H9 (cell line): ENCODE measurements around the gene RCN2. TPM values are rescaled to one million over a fixed set of nuclear protein-coding genes. Genes with fewer than 3 reads are reported as not detected.

Experiments
- DNase-seq: peaks from one replicate; pipeline ENCODE4 v3.0.0-alpha.2; 2017
- H2AFZ ChIP-seq: one replicate; pipeline ENCODE4 v1.6.1; 2013; ENCODE audit warnings: mild to moderate bottlenecking, low read length, control low read depth, moderate library complexity
- H2AK5ac ChIP-seq: 2 replicates; pipeline ENCODE4 v1.6.1; 2013; ENCODE audit warnings: low read length, control low read depth, mixed read lengths; ENCODE audit not compliant: insufficient read length
- H2BK120ac ChIP-seq: one replicate; pipeline ENCODE4 v1.6.1; 2013; ENCODE audit warnings: low read depth, mild to moderate bottlenecking, low read length, control low read depth, inconsistent platforms; ENCODE audit not compliant: poor library complexity, severe bottlenecking
- H2BK12ac ChIP-seq: 2 replicates; pipeline ENCODE4 v1.6.1; 2013; ENCODE audit warnings: low read length, control low read depth, mixed read lengths, low read depth; ENCODE audit not compliant: insufficient read length
- H2BK15ac ChIP-seq: 2 replicates; pipeline ENCODE4 v1.6.1; 2013; ENCODE audit warnings: low read depth, low read length, control low read depth
- H2BK20ac ChIP-seq: one replicate; pipeline ENCODE4 v1.6.1; 2013; ENCODE audit warnings: low read depth, mild to moderate bottlenecking, low read length, control low read depth, inconsistent platforms; ENCODE audit not compliant: poor library complexity, severe bottlenecking
- H2BK5ac ChIP-seq: 2 replicates; pipeline ENCODE4 v1.6.1; 2013; ENCODE audit warnings: low read length, control low read depth, mixed read lengths; ENCODE audit not compliant: insufficient read length
- H3K14ac ChIP-seq: 2 replicates; pipeline ENCODE4 v1.6.1; 2013; ENCODE audit warnings: low read length, control low read depth; ENCODE audit not compliant: insufficient read depth
- H3K18ac ChIP-seq: 2 replicates; pipeline ENCODE4 v1.6.1; 2013; ENCODE audit warnings: low read depth, mild to moderate bottlenecking, mixed read lengths, low read length, control low read depth; ENCODE audit not compliant: insufficient read length
- H3K23ac ChIP-seq: 2 replicates; pipeline ENCODE4 v1.6.1; 2013; ENCODE audit warnings: low read length, control low read depth, mixed read lengths, low read depth; ENCODE audit not compliant: insufficient read length
- H3K23me2 ChIP-seq: 2 replicates; pipeline ENCODE4 v1.6.1; 2013; ENCODE audit warnings: low read depth, mild to moderate bottlenecking, mixed read lengths, low read length, control low read depth; ENCODE audit not compliant: insufficient read length, poor library complexity, severe bottlenecking
- H3K27ac ChIP-seq: 2 replicates; pipeline ENCODE4 v1.5.1; 2013; ENCODE audit warnings: low read length, control low read depth, mixed read lengths, low read depth; ENCODE audit not compliant: insufficient read length
- H3K27me3 ChIP-seq: 2 replicates; pipeline ENCODE4 v1.6.1; 2013; ENCODE audit warnings: low read length, control low read depth, inconsistent platforms; ENCODE audit not compliant: insufficient read depth
- H3K4ac ChIP-seq: 2 replicates; pipeline ENCODE4 v1.6.1; 2013; ENCODE audit warnings: low read depth, mild to moderate bottlenecking, control low read depth, inconsistent platforms, low read length, moderate library complexity
- H3K4me1 ChIP-seq: 2 replicates; pipeline ENCODE4 v1.6.1; 2013; ENCODE audit warnings: low read length, control low read depth, inconsistent platforms; ENCODE audit not compliant: insufficient read depth
- H3K4me2 ChIP-seq: 2 replicates; pipeline ENCODE4 v1.6.1; 2013; ENCODE audit warnings: low read length, control low read depth, mixed read lengths; ENCODE audit not compliant: insufficient read length, insufficient read depth
- H3K56ac ChIP-seq: 2 replicates; pipeline ENCODE4 v1.6.1; 2013; ENCODE audit warnings: low read depth, mild to moderate bottlenecking, mixed read lengths, low read length, control low read depth; ENCODE audit not compliant: insufficient read length
- H3K79me1 ChIP-seq: 2 replicates; pipeline ENCODE4 v1.6.1; 2013; ENCODE audit warnings: low read depth, mild to moderate bottlenecking, moderate library complexity, low read length, control low read depth, inconsistent platforms; ENCODE audit not compliant: insufficient read depth, poor library complexity, severe bottlenecking
- H3K79me2 ChIP-seq: 2 replicates; pipeline ENCODE4 v1.6.1; 2013; ENCODE audit warnings: low read length, control low read depth, inconsistent platforms; ENCODE audit not compliant: insufficient read depth
- H3K9ac ChIP-seq: 2 replicates; pipeline ENCODE4 v1.6.1; 2013; ENCODE audit warnings: low read length, control low read depth, mixed read lengths; ENCODE audit not compliant: insufficient read length; ENCODE audit errors: extremely low read depth
- H3K9me3 ChIP-seq: one replicate; pipeline ENCODE4 v1.6.1; 2013; ENCODE audit warnings: low read depth, low read length, inconsistent platforms; ENCODE audit not compliant: control insufficient read depth
- H3T11ph ChIP-seq: one replicate; pipeline ENCODE4 v1.6.1; 2013; ENCODE audit warnings: mild to moderate bottlenecking, low read length, control low read depth, inconsistent platforms
- H4K20me1 ChIP-seq: one replicate; pipeline ENCODE4 v1.6.1; 2013; ENCODE audit not compliant: control insufficient read depth, insufficient read length, insufficient read depth
- H4K5ac ChIP-seq: 2 replicates; pipeline ENCODE4 v1.6.1; 2013; ENCODE audit warnings: low read depth, mild to moderate bottlenecking, mixed read lengths, low read length, control low read depth; ENCODE audit not compliant: insufficient read length
- H4K8ac ChIP-seq: replicated peaks from 2 replicates; pipeline ENCODE4 v1.6.1; 2013; ENCODE audit warnings: low read length, control low read depth, mixed read lengths, low read depth; ENCODE audit not compliant: insufficient read length
- H4K91ac ChIP-seq: 2 replicates; pipeline ENCODE4 v1.6.1; 2013; ENCODE audit warnings: low read depth, mild to moderate bottlenecking, moderate library complexity, mixed read lengths, low read length, control low read depth; ENCODE audit not compliant: insufficient read length
- H3K27ac Mint-ChIP-seq, 3 experiments: 2 replicates in 2 of 3; 3 replicates in 1 of 3; pipeline ENCODE4 v1.8.0; 2020 to 2021; ENCODE audit warnings: mixed read lengths in 3 of 3, mild to moderate bottlenecking in 1 of 3, moderate library complexity in 1 of 3
- H3K27me3 Mint-ChIP-seq: 2 replicates; pipeline ENCODE4 v1.8.0; 2021; ENCODE audit warnings: low read depth, mild to moderate bottlenecking, moderate library complexity, mixed read lengths
- H3K36me3 Mint-ChIP-seq, 3 experiments: 2 replicates in 2 of 3; 3 replicates in 1 of 3; pipeline ENCODE4 v1.8.0; 2020 to 2021; ENCODE audit warnings: low read depth in 3 of 3, mixed read lengths in 3 of 3; ENCODE audit not compliant: insufficient read depth in 1 of 3
- H3K4me1 Mint-ChIP-seq, 2 experiments: 2 replicates each; pipeline ENCODE4 v1.8.0; 2020; ENCODE audit warnings: mixed read lengths in 2 of 2
- H3K4me3 Mint-ChIP-seq, 2 experiments: 2 replicates in 1 of 2; 3 replicates in 1 of 2; pipeline ENCODE4 v1.8.0; 2020 to 2021; ENCODE audit warnings: mild to moderate bottlenecking in 2 of 2, mixed read lengths in 2 of 2, moderate library complexity in 1 of 2
- H3K9me3 Mint-ChIP-seq, 2 experiments: 2 replicates in 1 of 2; 3 replicates in 1 of 2; pipeline ENCODE4 v1.8.0; 2020; ENCODE audit warnings: mild to moderate bottlenecking in 2 of 2, mixed read lengths in 2 of 2, moderate library complexity in 1 of 2
- WGBS: extraction: QIAGEN DNeasy Blood & Tissue Kit; methylation state at CpG from one replicate; pipeline ENCODE4 v1.1.7; 2013; ENCODE audit warnings: missing lambda C conversion rate, low lambda C conversion rate, mixed read lengths; ENCODE audit not compliant: insufficient read length; ENCODE audit errors: extremely low coverage; 5-methylcytosine and 5-hydroxymethylcytosine counted together
- total RNA-seq: library from RNA; stranded (reverse); gene quantifications from 2 replicates; pipeline ENCODE4 v1.2.1, GENCODE V29; 2021
- TF ChIP-seq, protein P1 (sequence below): fragments of 200-600 bp; sonication (generic); conservative IDR thresholded peaks from 3 replicates; pipeline ENCODE4 v1.8.0; 2021; ENCODE audit warnings: antibody characterized with exemption, mild to moderate bottlenecking

Gene RCN2
- total RNA-seq, 1 experiment from 2014 or later, result 139 TPM

DNA sequence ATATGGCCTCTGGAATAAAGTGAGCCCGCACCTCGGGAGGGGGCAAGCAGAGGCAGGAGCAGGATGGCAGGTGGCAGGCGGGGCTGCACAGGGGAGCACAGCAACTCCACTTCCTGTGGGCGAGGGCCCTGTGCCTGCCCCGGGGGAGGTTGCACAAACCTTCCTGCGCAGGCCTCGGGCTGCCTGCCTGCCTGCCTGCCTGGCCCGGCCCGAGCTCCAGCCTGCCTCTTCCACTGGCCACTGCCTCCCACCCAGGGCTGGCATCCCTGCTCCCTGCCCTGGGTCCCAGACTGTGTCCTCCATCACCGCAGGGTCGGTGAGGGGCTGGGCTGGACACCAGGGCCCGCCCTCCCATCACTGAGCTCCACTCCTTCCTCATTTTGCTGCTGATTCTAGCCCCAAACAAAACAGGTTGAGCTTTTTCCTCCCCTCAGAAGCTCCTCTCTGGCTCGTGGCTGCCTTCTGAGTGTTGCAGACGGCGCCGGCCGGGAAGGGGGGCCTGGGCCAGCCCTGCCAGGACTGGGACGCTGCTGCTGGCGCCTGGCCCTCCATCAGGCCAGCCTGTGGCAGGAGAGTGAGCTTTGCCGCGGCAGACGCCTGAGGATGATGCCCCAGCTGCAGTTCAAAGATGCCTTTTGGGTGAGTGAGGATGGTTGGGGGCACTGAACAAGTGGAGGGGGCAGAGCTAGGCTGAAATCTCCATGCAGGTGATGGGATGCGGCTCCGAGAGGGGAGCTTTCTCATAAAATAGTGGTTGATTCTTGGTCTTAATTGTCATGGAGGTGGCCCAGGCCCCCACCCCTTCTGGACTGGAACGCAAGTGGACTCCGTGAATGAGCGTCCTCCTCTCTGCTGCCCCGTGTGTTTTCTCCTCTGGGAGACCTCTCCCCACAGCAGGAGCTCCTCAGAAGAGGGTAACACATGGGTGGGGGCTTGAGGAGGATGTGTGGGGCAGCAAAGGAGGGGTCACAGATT is 63.7 kb downstream of the RCN2 start, which contains the start of gene PSTPIP1:
PSTPIP1 (plus strand) TSS at position 156 of the 975 bp plus-strand sequence; CDS start at position 604, 448 bp downstream.
- Mint-ChIP-seq H3K4me1 (no peaks in the 10 kb centered on the region), H3K27me3 (peaks cover 2% of the 10 kb centered on the region), H3K9me3 (no peaks in the 10 kb centered on the region), H3K27ac (peak within 1 kb of the TSS in 1 of 3 experiments; percentile 44; a peak in 1 of 7 replicates), H3K36me3 (no peaks in the 10 kb centered on the region), H3K4me3 (no peak within 1 kb of the TSS)
- no peak within 1 kb of the TSS for H2BK12ac ChIP-seq
- no peak within 1 kb of the TSS for H3K56ac ChIP-seq
- no peaks in the 10 kb centered on the region for H3K79me2 ChIP-seq
- no peak within 1 kb of the TSS for H4K8ac ChIP-seq
- no peak within 1 kb of the TSS for H4K91ac ChIP-seq
- no peaks in the 10 kb centered on the region for H3K79me1 ChIP-seq
- H3K27ac ChIP-seq, result no peak within 1 kb of the TSS
- no peaks in the 10 kb centered on the region for H3K9me3 ChIP-seq
- TF ChIP-seq, protein P1, sequence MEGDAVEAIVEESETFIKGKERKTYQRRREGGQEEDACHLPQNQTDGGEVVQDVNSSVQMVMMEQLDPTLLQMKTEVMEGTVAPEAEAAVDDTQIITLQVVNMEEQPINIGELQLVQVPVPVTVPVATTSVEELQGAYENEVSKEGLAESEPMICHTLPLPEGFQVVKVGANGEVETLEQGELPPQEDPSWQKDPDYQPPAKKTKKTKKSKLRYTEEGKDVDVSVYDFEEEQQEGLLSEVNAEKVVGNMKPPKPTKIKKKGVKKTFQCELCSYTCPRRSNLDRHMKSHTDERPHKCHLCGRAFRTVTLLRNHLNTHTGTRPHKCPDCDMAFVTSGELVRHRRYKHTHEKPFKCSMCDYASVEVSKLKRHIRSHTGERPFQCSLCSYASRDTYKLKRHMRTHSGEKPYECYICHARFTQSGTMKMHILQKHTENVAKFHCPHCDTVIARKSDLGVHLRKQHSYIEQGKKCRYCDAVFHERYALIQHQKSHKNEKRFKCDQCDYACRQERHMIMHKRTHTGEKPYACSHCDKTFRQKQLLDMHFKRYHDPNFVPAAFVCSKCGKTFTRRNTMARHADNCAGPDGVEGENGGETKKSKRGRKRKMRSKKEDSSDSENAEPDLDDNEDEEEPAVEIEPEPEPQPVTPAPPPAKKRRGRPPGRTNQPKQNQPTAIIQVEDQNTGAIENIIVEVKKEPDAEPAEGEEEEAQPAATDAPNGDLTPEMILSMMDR, result no peak
- H3K4me2 ChIP-seq, result no peak within 1 kb of the TSS
- H3K14ac ChIP-seq, result no peak within 1 kb of the TSS; the same call in 1 of the 2 replicates
- WGBS, result no CpG with 5 or more reads among the region's 28 CpGs
- no peak within 1 kb of the TSS for H3K18ac ChIP-seq
- no peak within 1 kb of the TSS for H3T11ph ChIP-seq
- no peak within 1 kb of the TSS for H2BK15ac ChIP-seq
- no peak within 1 kb of the TSS for H2AK5ac ChIP-seq
- no peak within 1 kb of the TSS for H2AFZ ChIP-seq
- DNase-seq, result no peak
- no peak within 1 kb of the TSS for H2BK120ac ChIP-seq
- H3K4me1 ChIP-seq, result no peaks in the 10 kb centered on the region
- no peak within 1 kb of the TSS for H4K5ac ChIP-seq
- H3K23ac ChIP-seq, result no peak within 1 kb of the TSS
- H3K27me3 ChIP-seq, result no peaks in the 10 kb centered on the region
- peaks cover 2% of the 10 kb centered on the region for H4K20me1 ChIP-seq
- no peak within 1 kb of the TSS for H3K9ac ChIP-seq
- H3K23me2 ChIP-seq, result no peaks in the 10 kb centered on the region
- no peak within 1 kb of the TSS for H2BK20ac ChIP-seq
- no peak within 1 kb of the TSS for H2BK5ac ChIP-seq
- no peak within 1 kb of the TSS for H3K4ac ChIP-seq
